Endothelial cell of umbilical vein (primary cell): ENCODE results near the gene NT5C1B.

Experiments
- CTCF ChIP-seq, 2 donors: IDR thresholded peaks; 1 replicate in 1 of 2; 2 replicates in 1 of 2; pipeline ENCODE4 v1.5.1; 2011; ENCODE audit warnings: low read length in 2 of 2, mild to moderate bottlenecking in 2 of 2, moderate library complexity in 2 of 2, control low read depth in 1 of 2, inconsistent platforms in 1 of 2, low read depth in 1 of 2; ENCODE audit not compliant: insufficient read depth in 1 of 2; ENCODE audit errors: extremely low read depth in 1 of 2
- EZH2 ChIP-seq: IDR thresholded peaks from 2 replicates; pipeline ENCODE4 v1.6.1; 2012; ENCODE audit warnings: borderline replicate concordance, low read depth, mild to moderate bottlenecking, moderate library complexity, low read length, inconsistent platforms; ENCODE audit not compliant: severe bottlenecking
- FOS ChIP-seq: IDR thresholded peaks from 2 replicates; pipeline ENCODE4 v1.6.1; 2011; ENCODE audit warnings: mild to moderate bottlenecking, low read length, moderate library complexity, borderline replicate concordance; ENCODE audit not compliant: insufficient read depth
- GATA2 ChIP-seq: IDR thresholded peaks from 2 replicates; pipeline ENCODE4 v1.7.0; 2011; ENCODE audit warnings: low read depth, mild to moderate bottlenecking, moderate library complexity, mixed read lengths, low read length; ENCODE audit not compliant: insufficient read length, insufficient read depth
- JUN ChIP-seq: IDR thresholded peaks from 2 replicates; pipeline ENCODE4 v1.6.1; 2011; ENCODE audit warnings: borderline replicate concordance, low read depth; ENCODE audit not compliant: insufficient read length, insufficient read depth
- MAX ChIP-seq: IDR thresholded peaks from 2 replicates; pipeline ENCODE4 v1.6.1; 2011; ENCODE audit not compliant: insufficient read depth, insufficient read length
- MYC ChIP-seq: IDR thresholded peaks from one replicate; pipeline ENCODE4 v1.6.1; 2011; ENCODE audit warnings: mild to moderate bottlenecking, low read depth, low read length
- POLR2A ChIP-seq: IDR thresholded peaks from 2 replicates; pipeline ENCODE4 v1.6.1; 2012; ENCODE audit warnings: low read depth, mild to moderate bottlenecking, control low read depth, low read length
- POLR2AphosphoS5 ChIP-seq: IDR thresholded peaks from 2 replicates; pipeline ENCODE4 v1.6.1; 2012; ENCODE audit warnings: low read depth, mild to moderate bottlenecking, control low read depth, low read length, moderate library complexity; ENCODE audit not compliant: insufficient read depth

GRCh38 chr2:18552351-18553077 is 36.9 kb downstream of the NT5C1B start:
- no peak for TF ChIP-seq CTCF (IDR thresholded peaks at IDR 0.05; ENCODE audit: extremely low read depth in 1 of 2, insufficient read depth in 1 of 2, low read depth in 1 of 2, low read length in 2 of 2)
- TF ChIP-seq EZH2, result no peak
- TF ChIP-seq POLR2A, result no peak
- TF ChIP-seq POLR2AphosphoS5, result no peak
- no peak for TF ChIP-seq JUN
- TF ChIP-seq MAX, result no peak
- TF ChIP-seq MYC, result no peak
- no peak for TF ChIP-seq FOS
- no peak for TF ChIP-seq GATA2
